Measurements from ENCODE around the gene OOEP.
"Not testable (repeated sequence)": the region's sequence is repeated elsewhere in the genome, so short reads cannot be mapped to it uniquely, and the experiment has no call there.

OOEP gene

GRCh38 chr6:73382462-73383113, 12.9 kb upstream of the OOEP start:
- no peak for TF ChIP-seq CTCF (IDR thresholded peaks at IDR 0.05; ENCODE audit: low read depth, low read length, missing control alignments)
- DNase-seq (ENCODE audit: low read depth) = no peak
- in situ Hi-C loops (cut with HindIII; ENCODE audit: low sequenced_read_pairs) = no loop called here
- H3K4me3 ChIP-seq (ENCODE audit: low read depth, low read length) = no peak overlapping the region

GRCh38 chr6:73381531-73381930, 11.8 kb upstream of the OOEP start:
- H3K4me3 ChIP-seq (ENCODE audit: low read depth, low read length); in situ Hi-C loops (cut with HindIII; ENCODE audit: low sequenced_read_pairs); DNase-seq (ENCODE audit: low read depth): not testable (repeated sequence)

- TF ChIP-seq CTCF (IDR thresholded peaks at IDR 0.05; ENCODE audit: low read depth, low read length, missing control alignments) = no peak
- H3K4me3 ChIP-seq (ENCODE audit: low read depth, low read length) = no peak overlapping the region
- in situ Hi-C loops (cut with HindIII; ENCODE audit: low sequenced_read_pairs) = no loop called here
- no peak for DNase-seq (ENCODE audit: low read depth)
These were observed 7.5 kb upstream of the OOEP start for GRCh38 chr6:73377225-73377624.

- TF ChIP-seq CTCF (IDR thresholded peaks at IDR 0.05; ENCODE audit: low read depth, low read length, missing control alignments) = no peak
- in situ Hi-C loops (cut with HindIII; ENCODE audit: low sequenced_read_pairs) = no loop called here
- no peak for DNase-seq (ENCODE audit: low read depth)
- H3K4me3 ChIP-seq (ENCODE audit: low read depth, low read length) = no peak overlapping the region
These were observed 5.5 kb upstream of the OOEP start for GRCh38 chr6:73375216-73375615.

GRCh38 chr6:73372516-73372915, 2.8 kb upstream of the OOEP start:
- in situ Hi-C loops (cut with HindIII; ENCODE audit: low sequenced_read_pairs) = no loop called here
- no peak for DNase-seq (ENCODE audit: low read depth)
- no peak overlapping the region for H3K4me3 ChIP-seq (ENCODE audit: low read depth, low read length)
- no peak for TF ChIP-seq CTCF (IDR thresholded peaks at IDR 0.05; ENCODE audit: low read depth, low read length, missing control alignments)

- DNase-seq (ENCODE audit: low read depth) = no peak
- no peak overlapping the region for H3K4me3 ChIP-seq (ENCODE audit: low read depth, low read length)
- in situ Hi-C loops (cut with HindIII; ENCODE audit: low sequenced_read_pairs) = no loop called here
- no peak for TF ChIP-seq CTCF (IDR thresholded peaks at IDR 0.05; ENCODE audit: low read depth, low read length, missing control alignments)
These were observed 2.3 kb upstream of the OOEP start for GRCh38 chr6:73371984-73372383.

- no peak for TF ChIP-seq CTCF (IDR thresholded peaks at IDR 0.05; ENCODE audit: low read depth, low read length, missing control alignments)
- DNase-seq (ENCODE audit: low read depth) = no peak
- H3K4me3 ChIP-seq (ENCODE audit: low read depth, low read length) = no peak overlapping the region
- in situ Hi-C loops (cut with HindIII; ENCODE audit: low sequenced_read_pairs) = no loop called here
These were observed 540 bp downstream of the OOEP start for GRCh38 chr6:73369157-73369556.

All from astrocyte of the cerebellum (primary cell).